GM12878 (cell line): Measurements from ENCODE around the gene SYNGR2. TPM values are rescaled to one million over a fixed set of nuclear protein-coding genes. Genes with fewer than 3 reads are reported as not detected.

ENCODE experiments used
- ATAC-seq: fragments of 200-7000 bp; cut with Tn5 transposase; 3 replicates; pipeline ENCODE4 v1.9.1; 2020; ENCODE audit warnings: mild to moderate bottlenecking, moderate library complexity
- BruUV-seq: library from RNA; stranded (reverse); fragments of 400-500 nt; replicated peaks from 2 replicates; lab custom pipeline; 2021; lab: Mats Ljungman, UMichigan
- CTCF ChIA-PET: fragments of 300-600 bp; sonication (Branson Sonifier 250); formaldehyde crosslinking; extraction: SDS; loops from one replicate; lab custom pipeline; 2021; ENCODE audit warnings: inconsistent platforms; lab: Yijun Ruan, JAX
- POLR2A ChIA-PET: fragments of 350-600 bp; formaldehyde crosslinking; extraction: SDS; loops from one replicate; lab custom pipeline; 2021; ENCODE audit warnings: inconsistent platforms; lab: Charles Lee
- RAD21 ChIA-PET: fragments of 300-600 bp; sonication (Branson Sonifier 250); formaldehyde crosslinking; loops from one replicate; lab custom pipeline; 2023; ENCODE audit warnings: antibody characterized with exemption; ENCODE audit not compliant: unreplicated experiment; lab: Charles Lee
- SMC1A ChIA-PET: fragments of 300-600 bp; sonication (Branson Sonifier 250); formaldehyde crosslinking; loops from one replicate; lab custom pipeline; 2023; ENCODE audit not compliant: unreplicated experiment, uncharacterized antibody; lab: Charles Lee
- DNase-seq: peaks from one replicate; pipeline ENCODE4 v3.0.0-alpha.2; 2011; ENCODE audit warnings: low read depth, low spot score
- FAIRE-seq: peaks from 3 replicates; lab custom pipeline; 2011; peaks lifted over from hg19 to GRCh38; lab: Jason Lieb, UNC
- H2AFZ ChIP-seq: 2 replicates; pipeline ENCODE4 v1.6.0; 2011; ENCODE audit warnings: low read depth, low read length, control low read depth; ENCODE audit not compliant: control insufficient read depth
- H3K27ac ChIP-seq: 2 replicates; pipeline ENCODE4 v1.5.1; 2011; ENCODE audit warnings: control low read depth; ENCODE audit not compliant: control insufficient read depth, insufficient read depth
- H3K27me3 ChIP-seq, 2 experiments: replicated peaks in 1 of 2; 2 replicates each; pipeline versions ENCODE4 v1.6.0 to v1.6.1; 2011; ENCODE audit warnings: low read length in 1 of 2; ENCODE audit not compliant: control insufficient read depth in 2 of 2, insufficient read depth in 2 of 2
- H3K36me3 ChIP-seq, 2 experiments: 2 replicates each; pipeline ENCODE4 v1.5.1; 2011; ENCODE audit warnings: low read length in 1 of 2; ENCODE audit not compliant: control insufficient read depth in 2 of 2, insufficient read depth in 2 of 2
- H3K4me1 ChIP-seq: 2 replicates; pipeline ENCODE4 v1.6.1; 2011; ENCODE audit warnings: mild to moderate bottlenecking, low read length, moderate library complexity, mixed read lengths; ENCODE audit not compliant: control insufficient read depth, insufficient read depth
- H3K4me2 ChIP-seq: 2 replicates; pipeline ENCODE4 v1.6.0; 2011; ENCODE audit warnings: control low read depth; ENCODE audit not compliant: control insufficient read depth, insufficient read depth
- H3K4me3 ChIP-seq: fragments of 200-600 bp; sonication (generic); 2 replicates; pipeline ENCODE4 v1.5.1; 2016
- H3K79me2 ChIP-seq: 2 replicates; pipeline ENCODE4 v1.6.0; 2011; ENCODE audit warnings: low read length; ENCODE audit not compliant: control insufficient read depth, insufficient read depth
- H3K9ac ChIP-seq: 2 replicates; pipeline ENCODE4 v1.8.0; 2011; ENCODE audit warnings: low read length, control low read depth, mixed read lengths; ENCODE audit not compliant: control insufficient read depth, insufficient read depth
- H3K9me3 ChIP-seq: replicated peaks from 3 replicates; pipeline ENCODE4 v1.5.1; 2011; ENCODE audit warnings: mild to moderate bottlenecking, low read length; ENCODE audit not compliant: control insufficient read depth, insufficient read depth
- H4K20me1 ChIP-seq: 2 replicates; pipeline ENCODE4 v1.6.0; 2011; ENCODE audit not compliant: control insufficient read depth, insufficient read depth
- E4F1 ChIP-seq: fragments of 450-650 bp; IDR thresholded peaks from 2 replicates; pipeline ENCODE4 v1.6.1; 2018; ENCODE audit warnings: borderline replicate concordance, mild to moderate bottlenecking; ENCODE audit not compliant: partially characterized antibody
- ESRRA ChIP-seq: IDR thresholded peaks from 2 replicates; pipeline ENCODE4 v1.6.1; 2012; ENCODE audit warnings: mild to moderate bottlenecking, low read length, improper control_type of control experiment
- HDAC6 ChIP-seq: fragments of 200-600 bp; sonication (generic); IDR thresholded peaks from one replicate; pipeline ENCODE4 v1.8.0; 2017; ENCODE audit warnings: antibody characterized with exemption; ENCODE audit not compliant: unreplicated experiment
- IKZF1 ChIP-seq: fragments of 450-650 bp; conservative IDR thresholded peaks from 2 replicates; pipeline ENCODE4 v1.6.1; 2017; ENCODE audit warnings: antibody characterized with exemption, mild to moderate bottlenecking
- MTA3 ChIP-seq: IDR thresholded peaks from 2 replicates; pipeline ENCODE4 v1.6.1; 2012; ENCODE audit warnings: low read length, inconsistent platforms, borderline replicate concordance
- PML ChIP-seq: IDR thresholded peaks from 2 replicates; pipeline ENCODE4 v1.6.1; 2012; ENCODE audit warnings: low read length, inconsistent platforms
- POLR2A ChIP-seq: IDR thresholded peaks from 2 replicates; pipeline ENCODE4 v1.6.1; 2011; ENCODE audit warnings: low read depth, mild to moderate bottlenecking, low read length
- POLR2AphosphoS2 ChIP-seq: IDR thresholded peaks from 2 replicates; pipeline ENCODE4 v1.6.1; 2011; ENCODE audit warnings: low read depth, mild to moderate bottlenecking, low read length, improper control_type of control experiment, moderate library complexity
- POLR2AphosphoS5 ChIP-seq: IDR thresholded peaks from 2 replicates; pipeline ENCODE4 v1.6.1; 2011; ENCODE audit warnings: mild to moderate bottlenecking, low read length, inconsistent platforms
- POU2F2 ChIP-seq: IDR thresholded peaks from 3 replicates; pipeline ENCODE4 v1.6.1; 2011; ENCODE audit warnings: low read depth, mild to moderate bottlenecking, low read length, borderline replicate concordance
- SIX5 ChIP-seq: IDR thresholded peaks from 2 replicates; pipeline ENCODE4 v1.6.1; 2011; ENCODE audit warnings: mild to moderate bottlenecking, low read depth, low read length, moderate library complexity; ENCODE audit not compliant: severe bottlenecking
- ZBED1 ChIP-seq: IDR thresholded peaks from 2 replicates; pipeline ENCODE4 v1.6.1; 2016; ENCODE audit warnings: borderline replicate concordance
- ZNF384 ChIP-seq: IDR thresholded peaks from 2 replicates; pipeline ENCODE4 v1.6.1; 2012; ENCODE audit warnings: low read depth, mild to moderate bottlenecking, low read length, improper control_type of control experiment, borderline replicate concordance
- WGBS: methylation state at CpG from one replicate; pipeline ENCODE4 v1.1.6; 2016; ENCODE audit warnings: low lambda C conversion rate; ENCODE audit not compliant: insufficient replicate concordance, insufficient coverage; ENCODE audit errors: missing lambda C conversion rate; 5-methylcytosine and 5-hydroxymethylcytosine counted together
- in situ Hi-C: fragments of 300-500 bp; cut with MboI; formaldehyde crosslinking; loops from 9 replicates; pipeline ENCODE4 v1.14.3; 2018; ENCODE audit warnings: mixed read lengths
- intact Hi-C: fragments of 100-400 bp; cut with micrococcal nuclease; formaldehyde crosslinking; loops from one replicate; pipeline ENCODE4 v1.14.2; 2022; ENCODE audit not compliant: unreplicated experiment
- polyA plus RNA-seq, 11 experiments: library from polyadenylated mRNA; depleted of rRNA in 4 of 11; unstranded in 6 of 11; stranded (reverse) in 5 of 11; fragments of >200 nt; fragmentation: Nextera tagmentation in 4 of 11; fragmentation: Illumina TruSeq in 1 of 11; extraction: Ambion mirVana in 4 of 11; extraction: Trizol in 1 of 11; gene quantifications; 1 replicate in 1 of 11; 2 replicates in 10 of 11; pipeline versions ENCODE4 v1.2.1 to v1.2.3, GENCODE V29; 2011 to 2016; ENCODE audit warnings: inconsistent platforms in 2 of 11, missing spikeins in 2 of 11, low read depth in 1 of 11
- total RNA-seq, 4 experiments: library from RNA; depleted of rRNA in 3 of 4; stranded (reverse); fragments of >200 nt in 3 of 4; fragmentation: Illumina TruSeq in 1 of 4; extraction: Trizol in 1 of 4; gene quantifications; 2 replicates each; pipeline versions ENCODE4 v1.2.1 to v1.2.3, GENCODE V29; 2013 to 2021

The SYNGR2 gene
- total and polyA plus RNA-seq, 10 of the 15 experiments (the other 5 are each of a cell fraction or from before 2014, with no cell fraction given), result 4.4 to 529 (median 261) TPM

GRCh38 chr17:78174870-78175642, 6.7 kb downstream of the SYNGR2 start (continued):
- no peak for TF ChIP-seq E4F1
- no peak for TF ChIP-seq IKZF1
- no peak; the same call in 1 of the 2 replicates for TF ChIP-seq MTA3
- TF ChIP-seq ESRRA, result no peak
- TF ChIP-seq ZNF384, result no peak

- WGBS, result 94% methylated on average over 11 of the region's 14 CpGs
- POLR2A ChIA-PET, result interaction anchor here (0.6 to 8.7 kb wide), 10 partner anchors 10 to 48 kb away, joined by 3 to 85 read pairs (median 10); partner anchors contain the start of genes AFMID, TK1, TMC6 and TMC8
- SMC1A ChIA-PET, result interaction anchor here (0.9 to 7.4 kb wide), 10 partner anchors 10 to 156 kb away, joined by 3 to 51 read pairs (median 8); no protein-coding TSS in a partner anchor
- no peak overlapping the region for H3K9ac ChIP-seq
- H3K27me3 ChIP-seq, result no peaks in the 10 kb centered on the region
- no TSS peak for BruUV-seq
- CTCF ChIA-PET, result interaction anchor here (1.0 to 9.0 kb wide), 22 partner anchors 8 to 158 kb away, joined by 4 to 132 read pairs (median 12); partner anchors contain the start of genes AFMID, BIRC5, TK1 and TMC6
- no peak overlapping the region for H3K4me2 ChIP-seq
- no peak overlapping the region for H2AFZ ChIP-seq
- DNase-seq (no peak), ATAC-seq (no peak)
- H3K9me3 ChIP-seq, result no peaks in the 10 kb centered on the region
- intact Hi-C loops, result no loop called here
- no peaks in the 10 kb centered on the region; the same call in 1 of the 2 replicates for H4K20me1 ChIP-seq
- peaks cover 8 to 32% of the 10 kb centered on the region in 2 experiments; a peak in 3 of 4 replicates for H3K36me3 ChIP-seq
- 0 out of 2 replicates have a peak, but pooled peaks have one; percentile 26 for TF ChIP-seq ZBED1
- 0 out of 2 replicates have a peak, but pooled peaks have one; percentile 5 for TF ChIP-seq POLR2AphosphoS5
- TF ChIP-seq POLR2A, result peak; percentile 45
- 0 out of 2 replicates have a peak, but pooled peaks have one; percentile 20 for TF ChIP-seq PML
- TF ChIP-seq SIX5, result no peak
- 0 out of 2 replicates have a peak, but pooled peaks have one; percentile 48 for TF ChIP-seq POLR2AphosphoS2
- peak; percentile 4; the same call in 1 of the 3 replicates for TF ChIP-seq POU2F2
- no peak for TF ChIP-seq HDAC6
- TF ChIP-seq, all 136 proteins: peak for 6
- no peak overlapping the region for H3K27ac ChIP-seq
- peaks cover 31% of the 10 kb centered on the region for H3K79me2 ChIP-seq
- RAD21 ChIA-PET, result interaction anchor here (1.0 to 8.6 kb wide), 19 partner anchors 11 to 155 kb away, joined by 3 to 83 read pairs (median 5); partner anchors contain the start of genes AFMID, TK1 and TMC8
- H3K4me1 ChIP-seq, result peaks cover 66% of the 10 kb centered on the region
- FAIRE-seq, result no peak
- no peak overlapping the region for H3K4me3 ChIP-seq
- in situ Hi-C loops, result loop anchor here (5.0 kb wide), 1 partner anchor 63 kb away; no protein-coding TSS in a partner anchor
These were observed 7.2 kb downstream of the SYNGR2 start for GRCh38 chr17:78175643-78175981.
